Endothelial cell (in vitro differentiated cells): ENCODE measurements around the gene FEZF2. TPM values are rescaled to one million over a fixed set of nuclear protein-coding genes. Genes with fewer than 3 reads are reported as not detected.

ENCODE experiments used
- DNase-seq: peaks from one replicate; pipeline ENCODE4 v3.0.0; 2021; ENCODE audit warnings: low spot score
- H3K27ac Mint-ChIP-seq: one replicate; pipeline ENCODE4 v1.8.0; 2021; ENCODE audit warnings: mixed read lengths, inconsistent platforms; ENCODE audit not compliant: unreplicated experiment
- H3K27me3 Mint-ChIP-seq: one replicate; pipeline ENCODE4 v1.8.0; 2021; ENCODE audit warnings: mild to moderate bottlenecking, moderate library complexity, mixed read lengths, inconsistent platforms; ENCODE audit not compliant: unreplicated experiment
- H3K36me3 Mint-ChIP-seq: one replicate; pipeline ENCODE4 v1.8.0; 2021; ENCODE audit warnings: mild to moderate bottlenecking, low read depth, mixed read lengths, inconsistent platforms; ENCODE audit not compliant: unreplicated experiment
- H3K4me1 Mint-ChIP-seq: one replicate; pipeline ENCODE4 v1.8.0; 2021; ENCODE audit warnings: mild to moderate bottlenecking, mixed read lengths, inconsistent platforms; ENCODE audit not compliant: unreplicated experiment
- H3K4me3 Mint-ChIP-seq: one replicate; pipeline ENCODE4 v1.8.0; 2021; ENCODE audit warnings: mild to moderate bottlenecking, mixed read lengths, inconsistent platforms; ENCODE audit not compliant: unreplicated experiment
- H3K9me3 Mint-ChIP-seq: one replicate; pipeline ENCODE4 v1.8.0; 2021; ENCODE audit warnings: mixed read lengths, inconsistent platforms; ENCODE audit not compliant: unreplicated experiment
- CTCF ChIP-seq: fragments of 200-600 bp; sonication (generic); IDR thresholded peaks from one replicate; pipeline ENCODE4 v1.5.0; 2021; ENCODE audit warnings: antibody characterized with exemption; ENCODE audit not compliant: unreplicated experiment
- total RNA-seq: library from RNA; stranded (reverse); fragmentation: NEBNext Ultra II Directional; extraction: Animal tissue kit (Norgen Biotek cat#: 25700); gene quantifications from one replicate; pipeline ENCODE4 v1.2.1, GENCODE V29; 2021; ENCODE audit not compliant: unreplicated experiment

Gene FEZF2
- total RNA-seq, 1 donor from 2014 or later, result not detected

- no peak overlapping the region for H3K4me3 Mint-ChIP-seq
- peaks cover 38% of the 10 kb centered on the region for H3K4me1 Mint-ChIP-seq
- peaks cover 29% of the 10 kb centered on the region for H3K27me3 Mint-ChIP-seq
- no peaks in the 10 kb centered on the region for H3K9me3 Mint-ChIP-seq
- no peaks in the 10 kb centered on the region for H3K36me3 Mint-ChIP-seq
- H3K27ac Mint-ChIP-seq, result no peak overlapping the region
- no peak for DNase-seq
- TF ChIP-seq CTCF, result no peak
Observed at GRCh38 chr3:62368290-62368704, 5.1 kb downstream of the FEZF2 start.

- peaks cover 38% of the 10 kb centered on the region for H3K4me1 Mint-ChIP-seq
- H3K4me3 Mint-ChIP-seq, result peak overlapping the region; percentile 37
- H3K27me3 Mint-ChIP-seq, result peaks cover 29% of the 10 kb centered on the region
- DNase-seq, result no peak
- no peaks in the 10 kb centered on the region for H3K36me3 Mint-ChIP-seq
- no peak for TF ChIP-seq CTCF
- H3K27ac Mint-ChIP-seq, result no peak overlapping the region
- H3K9me3 Mint-ChIP-seq, result no peaks in the 10 kb centered on the region
Observed at GRCh38 chr3:62367763-62368195, 5.6 kb downstream of the FEZF2 start.

- no peak for TF ChIP-seq CTCF
- Mint-ChIP-seq H3K4me3 (no peak overlapping the region), H3K4me1 (peaks cover 35% of the 10 kb centered on the region), H3K36me3 (no peaks in the 10 kb centered on the region), H3K27ac (no peak overlapping the region), H3K9me3 (no peaks in the 10 kb centered on the region), H3K27me3 (peaks cover 25% of the 10 kb centered on the region)
- DNase-seq, result no peak
Observed at GRCh38 chr3:62366126-62366484, 7.2 kb downstream of the FEZF2 start.

GRCh38 chr3:62365391-62366125 lies 7.8 kb downstream of the FEZF2 start:
- no peak for TF ChIP-seq CTCF
- no peak for DNase-seq
- Mint-ChIP-seq H3K4me3 (no peak overlapping the region), H3K27ac (no peak overlapping the region), H3K4me1 (peaks cover 29% of the 10 kb centered on the region), H3K36me3 (no peaks in the 10 kb centered on the region), H3K9me3 (no peaks in the 10 kb centered on the region), H3K27me3 (peaks cover 19% of the 10 kb centered on the region)

- no peak for TF ChIP-seq CTCF
- no peak for DNase-seq
- no peaks in the 10 kb centered on the region for H3K36me3 Mint-ChIP-seq
- H3K27ac Mint-ChIP-seq, result no peak overlapping the region
- H3K4me1 Mint-ChIP-seq, result peaks cover 21% of the 10 kb centered on the region
- no peak overlapping the region for H3K4me3 Mint-ChIP-seq
- H3K27me3 Mint-ChIP-seq, result peaks cover 12% of the 10 kb centered on the region
- H3K9me3 Mint-ChIP-seq, result no peaks in the 10 kb centered on the region
Observed at GRCh38 chr3:62364191-62364590, 9.2 kb downstream of the FEZF2 start.
